Activated naive CD4-positive, alpha-beta T cell (primary cell): ENCODE data around the gene ZNHIT2.

Experiments
- DNase-seq, 4 experiments: peaks; one replicate each; lab custom pipeline; 2025; lab: John Stamatoyannopoulos, UW

Gene ZNHIT2

GRCh38 chr11:65134240-65134951 is 16.9 kb upstream of the ZNHIT2 start, which contains the start of gene SYVN1:
Gene SYVN1, minus strand, starts transcription at chr11:65134519. Its CDS starts 918 bp downstream, at chr11:65133601.
- DNase-seq, result peak; percentile 83 to 93 (median 86)

- DNase-seq, result no peak
These were observed 16.2 kb upstream of the ZNHIT2 start for GRCh38 chr11:65133724-65134123.

GRCh38 chr11:65132988-65133700 is 15.6 kb upstream of the ZNHIT2 start:
- DNase-seq, result peak in 1 of 4 experiments; percentile 13

- no peak for DNase-seq
These were observed 14.9 kb upstream of the ZNHIT2 start for GRCh38 chr11:65132238-65132987.

GRCh38 chr11:65131895-65132237 is 14.4 kb upstream of the ZNHIT2 start:
- no peak for DNase-seq

- DNase-seq, result no peak
These were observed 13.9 kb upstream of the ZNHIT2 start for GRCh38 chr11:65131417-65131776.

GRCh38 chr11:65130631-65131416 is 13.3 kb upstream of the ZNHIT2 start:
- no peak for DNase-seq

- DNase-seq, result no peak
These were observed 12.3 kb upstream of the ZNHIT2 start for GRCh38 chr11:65129649-65130441.

GRCh38 chr11:65128182-65129145 is 11.0 kb upstream of the ZNHIT2 start:
- no peak for DNase-seq

- DNase-seq, result no peak
These were observed 10.1 kb upstream of the ZNHIT2 start for GRCh38 chr11:65127473-65128181.

- DNase-seq, result no peak
These were observed 9.2 kb upstream of the ZNHIT2 start for GRCh38 chr11:65126624-65127274.

GRCh38 chr11:65125197-65126056 is 7.9 kb upstream of the ZNHIT2 start:
- no peak for DNase-seq

- DNase-seq, result no peak
These were observed 7.1 kb upstream of the ZNHIT2 start for GRCh38 chr11:65124480-65125196.

- peak; percentile 89 to 98 (median 94) for DNase-seq
These were observed 4.6 kb upstream of the ZNHIT2 start, which contains the start of the genes FAU and MRPL49 for GRCh38 chr11:65121865-65122696. Gene FAU, minus strand, starts transcription at chr11:65122134. Its CDS starts 321 bp downstream, at chr11:65121813. Gene MRPL49, plus strand, starts transcription at chr11:65122321. Its CDS starts 26 bp downstream, at chr11:65122347.

- no peak for DNase-seq
These were observed 4.0 kb upstream of the ZNHIT2 start for GRCh38 chr11:65121447-65121864.

GRCh38 chr11:65120831-65121230 is 3.3 kb upstream of the ZNHIT2 start:
- DNase-seq, result no peak
